ENCODE results near the gene BLCAP.
"Not testable (repeated sequence)": the region's sequence is repeated elsewhere in the genome, so short reads cannot be mapped to it uniquely, and the experiment has no call there.

BLCAP gene

GRCh38 chr20:37558306-37558705 lies 30.6 kb upstream of the BLCAP start:
- no peak for DNase-seq (ENCODE audit: low read depth in 2 of 2)

GRCh38 chr20:37556538-37556937 lies 28.9 kb upstream of the BLCAP start:
- DNase-seq (ENCODE audit: low read depth in 2 of 2), result no peak

GRCh38 chr20:37554721-37555298 lies 27.1 kb upstream of the BLCAP start:
- not testable (repeated sequence) for DNase-seq (ENCODE audit: low read depth in 2 of 2)

- no peak for DNase-seq (ENCODE audit: low read depth in 2 of 2)
These were observed 24.7 kb upstream of the BLCAP start for GRCh38 chr20:37552415-37552814.

GRCh38 chr20:37551660-37552059 lies 24.0 kb upstream of the BLCAP start:
- DNase-seq (ENCODE audit: low read depth in 2 of 2), result not testable (repeated sequence)

- DNase-seq (ENCODE audit: low read depth in 2 of 2), result not testable (repeated sequence)
These were observed 22.6 kb upstream of the BLCAP start for GRCh38 chr20:37550101-37550920.

GRCh38 chr20:37547912-37548311 lies 20.2 kb upstream of the BLCAP start:
- DNase-seq (ENCODE audit: low read depth in 2 of 2), result no peak

- no peak for DNase-seq (ENCODE audit: low read depth in 2 of 2)
These were observed 17.8 kb upstream of the BLCAP start for GRCh38 chr20:37545516-37545915.

- DNase-seq (ENCODE audit: low read depth in 2 of 2), result no peak
These were observed 16.7 kb upstream of the BLCAP start for GRCh38 chr20:37544386-37544785.

- no peak for DNase-seq (ENCODE audit: low read depth in 2 of 2)
These were observed 16.2 kb upstream of the BLCAP start for GRCh38 chr20:37543828-37544227.

GRCh38 chr20:37542281-37542680 lies 14.6 kb upstream of the BLCAP start:
- DNase-seq (ENCODE audit: low read depth in 2 of 2), result no peak

- no peak for DNase-seq (ENCODE audit: low read depth in 2 of 2)
These were observed 13.7 kb upstream of the BLCAP start for GRCh38 chr20:37541326-37541725.

GRCh38 chr20:37540838-37541237 lies 13.2 kb upstream of the BLCAP start:
- not testable (repeated sequence) for DNase-seq (ENCODE audit: low read depth in 2 of 2)

GRCh38 chr20:37540001-37540400 lies 12.3 kb upstream of the BLCAP start:
- DNase-seq (ENCODE audit: low read depth in 2 of 2), result no peak

- no peak for DNase-seq (ENCODE audit: low read depth in 2 of 2)
These were observed 11.7 kb upstream of the BLCAP start for GRCh38 chr20:37539424-37539823.

- DNase-seq (ENCODE audit: low read depth in 2 of 2), result no peak
These were observed 10.3 kb upstream of the BLCAP start for GRCh38 chr20:37538003-37538402.

- DNase-seq (ENCODE audit: low read depth in 2 of 2), result no peak
These were observed 9.8 kb upstream of the BLCAP start for GRCh38 chr20:37537505-37537904.

GRCh38 chr20:37535443-37536132 lies 7.9 kb upstream of the BLCAP start:
- DNase-seq (ENCODE audit: low read depth in 2 of 2), result no peak

- no peak for DNase-seq (ENCODE audit: low read depth in 2 of 2)
These were observed 6.9 kb upstream of the BLCAP start for GRCh38 chr20:37534401-37535157.

GRCh38 chr20:37533154-37533715 lies 5.6 kb upstream of the BLCAP start:
- no peak for DNase-seq (ENCODE audit: low read depth in 2 of 2)

- DNase-seq (ENCODE audit: low read depth in 2 of 2), result no peak
These were observed 4.2 kb upstream of the BLCAP start for GRCh38 chr20:37531856-37532255.

- no peak for DNase-seq (ENCODE audit: low read depth in 2 of 2)
These were observed 3.0 kb upstream of the BLCAP start for GRCh38 chr20:37530696-37531095.
